ENCODE data around the gene RTRAF. TPM values are rescaled to one million over a fixed set of nuclear protein-coding genes. Genes with fewer than 3 reads are reported as not detected.

The RTRAF gene
- total and polyA plus RNA-seq, 2 of the 8 experiments (the other 6 are each of a cell fraction or from before 2014, with no cell fraction given) = 149 to 359 TPM

- no peak overlapping the region for H2BK5ac ChIP-seq (ENCODE audit: low read depth, low read length)
- no peak overlapping the region for H3K9ac ChIP-seq (replicated peaks in 1 of 4; ENCODE audit: extremely low read depth in 1 of 4, low read depth in 3 of 4, low read length in 3 of 4)
- no peak overlapping the region for H3K18ac ChIP-seq (ENCODE audit: extremely low read depth, low read length)
- no peak for DNase-seq (ENCODE audit: low read depth in 1 of 2, low spot score in 2 of 2)
- no peak overlapping the region for H2BK20ac ChIP-seq (ENCODE audit: low read length)
- FAIRE-seq = no peak
- H3K14ac ChIP-seq (ENCODE audit: insufficient read length) = no peak overlapping the region
- no peak overlapping the region for H4K5ac ChIP-seq (ENCODE audit: insufficient read length, low read depth, low read length)
- peaks cover 12 to 13% of the 10 kb centered on the region in 2 experiments; a peak in 2 of 4 replicates for H3K9me3 ChIP-seq (ENCODE audit: insufficient read depth in 2 of 2, low read depth in 1 of 2, low read length in 1 of 2)
- H3K56ac ChIP-seq (replicated peaks; ENCODE audit: insufficient read length, low read depth, low read length) = no peak overlapping the region
- no peak overlapping the region for H3K4ac ChIP-seq (replicated peaks; ENCODE audit: insufficient read length, low read depth, low read length)
- H3K27me3 ChIP-seq (replicated peaks in 1 of 4; ENCODE audit: control insufficient read depth in 3 of 4, extremely low read depth in 1 of 4, insufficient read depth in 3 of 4, low read length in 3 of 4) = no peaks in the 10 kb centered on the region
- H3K79me1 ChIP-seq (ENCODE audit: low read depth, low read length) = no peaks in the 10 kb centered on the region
- CTCF ChIA-PET (ENCODE audit: partially characterized antibody) = no interaction called here
- POLR2A ChIA-PET (ENCODE audit: partially characterized antibody) = no interaction called here
- H3K4me1 ChIP-seq (replicated peaks in 1 of 4; ENCODE audit: control insufficient read depth in 3 of 4, insufficient read depth in 4 of 4, low read length in 3 of 4) = peaks cover 0 to 2% (median 0%) of the 10 kb centered on the region in 4 experiments; a peak in 1 of 7 replicates
- H3K79me2 ChIP-seq (ENCODE audit: control insufficient read depth in 1 of 2, insufficient read depth in 2 of 2, low read length in 2 of 2) = no peaks in the 10 kb centered on the region
- peaks cover 0 to 2% (median 0%) of the 10 kb centered on the region in 4 experiments; a peak in 1 of 8 replicates for H3K36me3 ChIP-seq (ENCODE audit: control insufficient read depth in 2 of 4, insufficient read depth in 4 of 4, low read length in 3 of 4)
- H2BK15ac ChIP-seq (ENCODE audit: low read length) = no peak overlapping the region
- H3K27ac ChIP-seq (ENCODE audit: low read depth, low read length) = no peak overlapping the region
- WGBS, 2 experiments (ENCODE audit: extremely low coverage in 1 of 2, insufficient coverage in 1 of 2, insufficient read length in 1 of 2, insufficient replicate concordance in 2 of 2, low coverage in 1 of 2, low lambda C conversion rate in 2 of 2, missing lambda C conversion rate in 1 of 2) = 90% methylated on average over 1 of the region's 1 CpG; no CpG with 5 or more reads in 1 of the 2 experiments
- no peak overlapping the region for H2BK120ac ChIP-seq (replicated peaks; ENCODE audit: low read depth, low read length)
- no peak overlapping the region for H2BK12ac ChIP-seq (ENCODE audit: low read depth, low read length)
- no peaks in the 10 kb centered on the region for H4K20me1 ChIP-seq (replicated peaks in 1 of 2; ENCODE audit: control insufficient read depth in 1 of 2, insufficient read depth in 2 of 2, low read length in 2 of 2)
- H4K8ac ChIP-seq (ENCODE audit: extremely low read depth, insufficient read depth, low read length) = no peak overlapping the region
- H2AK5ac ChIP-seq (ENCODE audit: low read depth, low read length) = no peak overlapping the region
- no peak overlapping the region for H4K91ac ChIP-seq (replicated peaks; ENCODE audit: insufficient read length, low read length)
- no peak overlapping the region for H3K4me2 ChIP-seq (ENCODE audit: insufficient read depth in 1 of 2, low read depth in 2 of 2, low read length in 2 of 2)
- H3K23ac ChIP-seq (ENCODE audit: insufficient read length) = no peak overlapping the region
- H3K23me2 ChIP-seq (ENCODE audit: low read depth, low read length) = no peaks in the 10 kb centered on the region; the same call in 1 of the 2 replicates
- no peak for TF ChIP-seq TEAD4 (IDR thresholded peaks at IDR 0.05; ENCODE audit: low read depth, low read length)
- TF ChIP-seq GTF2F1 (IDR thresholded peaks at IDR 0.05; ENCODE audit: borderline replicate concordance, low read depth, low read length) = no peak
- TF ChIP-seq FOSL1 (IDR thresholded peaks at IDR 0.05; ENCODE audit: insufficient read depth, low read depth, low read length) = no peak
- no peak for TF ChIP-seq CHD1 (IDR thresholded peaks at IDR 0.05; ENCODE audit: low read depth, low read length)
- no peak for TF ChIP-seq ATF2 (IDR thresholded peaks at IDR 0.05; ENCODE audit: low read length)
- no peak for TF ChIP-seq TBP (IDR thresholded peaks at IDR 0.05; ENCODE audit: low read depth, low read length)
- no peak for TF ChIP-seq ASH2L (IDR thresholded peaks at IDR 0.05; ENCODE audit: low read length)
- TF ChIP-seq SIX5 (IDR thresholded peaks at IDR 0.05; ENCODE audit: low read depth, low read length) = no peak
- no peak for TF ChIP-seq POLR2A (IDR thresholded peaks at IDR 0.05; ENCODE audit: control extremely low read depth in 1 of 2, low read depth in 2 of 2, low read length in 2 of 2)
- no peak for TF ChIP-seq BACH1 (IDR thresholded peaks at IDR 0.05; ENCODE audit: low read length)
- TF ChIP-seq CEBPB (IDR thresholded peaks at IDR 0.05; ENCODE audit: low read depth, low read length) = no peak
- no peak for TF ChIP-seq RAD21 (IDR thresholded peaks at IDR 0.05 in 1 of 2, conservative IDR thresholded peaks at IDR 0.05 in 1 of 2; ENCODE audit: low read depth in 2 of 2, low read length in 2 of 2)
- no peak for TF ChIP-seq SP2 (IDR thresholded peaks at IDR 0.05; ENCODE audit: low read length)
- TF ChIP-seq BCL11A (IDR thresholded peaks at IDR 0.05; ENCODE audit: low read depth in 2 of 2, low read length in 2 of 2) = no peak
- no peak overlapping the region for H2AFZ ChIP-seq (ENCODE audit: low read length)
- no peak overlapping the region for H3K4me3 ChIP-seq (ENCODE audit: extremely low read depth in 1 of 4, insufficient read depth in 2 of 4, low read depth in 3 of 4, low read length in 4 of 4)
These were observed 29.4 kb upstream of the RTRAF start for GRCh38 chr14:51959928-51960327.

Data from H1 (cell line).